Cardiac muscle cell (in vitro differentiated cells and primary cell): ENCODE results near the gene SRR. TPM values are rescaled to one million over a fixed set of nuclear protein-coding genes. Genes with fewer than 3 reads are reported as not detected.

Experiments used
- DNase-seq, 2 donors: peaks; one replicate each; pipeline versions ENCODE4 v3.0.0 to v3.0.0-alpha.2; 2010 to 2017; ENCODE audit warnings: low read depth in 1 of 2, low spot score in 1 of 2
- H3K27ac ChIP-seq: fragments of 200-600 bp; sonication (generic); 2 replicates; pipeline ENCODE4 v1.5.1; 2016
- H3K27me3 ChIP-seq: fragments of 200-600 bp; sonication (generic); 2 replicates; pipeline ENCODE4 v1.6.0; 2016; ENCODE audit warnings: control low read depth
- H3K36me3 ChIP-seq: fragments of 200-600 bp; sonication (generic); 2 replicates; pipeline ENCODE4 v1.5.1; 2016; ENCODE audit warnings: control low read depth
- H3K4me1 ChIP-seq: fragments of 200-600 bp; sonication (generic); 2 replicates; pipeline ENCODE4 v1.8.1; 2017; ENCODE audit warnings: low read depth, mild to moderate bottlenecking, mixed run types
- H3K4me3 ChIP-seq: fragments of 200-600 bp; sonication (generic); 2 replicates; pipeline ENCODE4 v1.5.1; 2016; ENCODE audit warnings: mild to moderate bottlenecking
- H3K9me3 ChIP-seq: fragments of 200-600 bp; sonication (generic); 2 replicates; pipeline ENCODE4 v1.5.1; 2017; ENCODE audit warnings: low read depth, mild to moderate bottlenecking, control low read depth
- CTCF ChIP-seq: IDR thresholded peaks from 2 replicates; pipeline ENCODE4 v1.5.1; 2012; ENCODE audit warnings: low read depth, mild to moderate bottlenecking, low read length
- polyA plus RNA-seq: library from polyadenylated mRNA; unstranded; fragments of >200 nt; fragmentation: Nextera tagmentation; extraction: Ambion mirVana; gene quantifications from 2 replicates; pipeline ENCODE4 v1.2.1, GENCODE V29; 2016
- total RNA-seq: library from RNA; depleted of rRNA; stranded (reverse); fragments of >200 nt; gene quantifications from 2 replicates; pipeline ENCODE4 v1.2.3, GENCODE V29; 2016

Gene SRR
- total and polyA plus RNA-seq, 2 experiments from 2014 or later, result 27.7 to 49.9 TPM

- TF ChIP-seq CTCF, result no peak
- no peaks in the 10 kb centered on the region for H3K27me3 ChIP-seq
- peaks cover 54% of the 10 kb centered on the region for H3K36me3 ChIP-seq
- H3K4me3 ChIP-seq, result no peak overlapping the region
- H3K4me1 ChIP-seq, result no peaks in the 10 kb centered on the region
- no peaks in the 10 kb centered on the region for H3K9me3 ChIP-seq
- H3K27ac ChIP-seq, result no peak overlapping the region
- DNase-seq, result peak in 1 of 2 donors; percentile 6
These were observed 20.0 kb downstream of the SRR start for GRCh38 chr17:2323629-2324314.

GRCh38 chr17:2331303-2331702 lies 27.6 kb downstream of the SRR start:
- H3K36me3 ChIP-seq, result peaks cover 66% of the 10 kb centered on the region
- H3K9me3 ChIP-seq, result no peaks in the 10 kb centered on the region
- H3K4me3 ChIP-seq, result no peak overlapping the region
- TF ChIP-seq CTCF, result no peak
- H3K27ac ChIP-seq, result no peak overlapping the region
- H3K27me3 ChIP-seq, result no peaks in the 10 kb centered on the region
- H3K4me1 ChIP-seq, result peaks cover 4% of the 10 kb centered on the region
- DNase-seq, result no peak

- no peak for DNase-seq
- H3K27ac ChIP-seq, result peak overlapping the region; percentile 74
- H3K27me3 ChIP-seq, result no peaks in the 10 kb centered on the region
These were observed 32.0 kb downstream of the SRR start for GRCh38 chr17:2335726-2336214.

GRCh38 chr17:2336215-2336851 lies 32.6 kb downstream of the SRR start, which contains the start of gene TSR1:
TSS of gene TSR1 (minus strand) at chr17:2336457. CDS start at chr17:2336427, 30 bp downstream.
- Histone ChIP-seq H3K36me3 (peaks cover 33% of the 10 kb centered on the region), H3K9me3 (no peaks in the 10 kb centered on the region), H3K4me3 (peak within 1 kb of the TSS; percentile 100), H3K4me1 (peaks cover 4% of the 10 kb centered on the region), H3K27me3 (no peaks in the 10 kb centered on the region), H3K27ac (peak within 1 kb of the TSS; percentile 77)
- DNase-seq, result peak; percentile 93 to 95
- peak; percentile 25 for TF ChIP-seq CTCF

More at GRCh38 chr17:2335726-2336214, 32.0 kb downstream of the SRR start:
- peaks cover 4% of the 10 kb centered on the region for H3K4me1 ChIP-seq
- peaks cover 38% of the 10 kb centered on the region for H3K36me3 ChIP-seq
- no peak for TF ChIP-seq CTCF
- peak overlapping the region; percentile 100 for H3K4me3 ChIP-seq
- no peaks in the 10 kb centered on the region for H3K9me3 ChIP-seq

- H3K4me3 ChIP-seq, result peak within 1 kb of the TSS; percentile 100
- H3K27me3 ChIP-seq, result no peaks in the 10 kb centered on the region
These were observed 33.2 kb downstream of the SRR start, which contains the start of gene SGSM2 for GRCh38 chr17:2336852-2337543. TSS of gene SGSM2 (plus strand) at chr17:2337501. CDS start at chr17:2337689, 188 bp downstream.

More at GRCh38 chr17:2336852-2337543, 33.2 kb downstream of the SRR start, which contains the start of gene SGSM2:
- peak within 1 kb of the TSS; percentile 77 for H3K27ac ChIP-seq
- peaks cover 4% of the 10 kb centered on the region for H3K4me1 ChIP-seq
- no peak for TF ChIP-seq CTCF
- H3K36me3 ChIP-seq, result peaks cover 26% of the 10 kb centered on the region
- H3K9me3 ChIP-seq, result no peaks in the 10 kb centered on the region
- DNase-seq, result peak; percentile 63 to 85
